ENCODE results near the gene RIMBP2.

DNA sequence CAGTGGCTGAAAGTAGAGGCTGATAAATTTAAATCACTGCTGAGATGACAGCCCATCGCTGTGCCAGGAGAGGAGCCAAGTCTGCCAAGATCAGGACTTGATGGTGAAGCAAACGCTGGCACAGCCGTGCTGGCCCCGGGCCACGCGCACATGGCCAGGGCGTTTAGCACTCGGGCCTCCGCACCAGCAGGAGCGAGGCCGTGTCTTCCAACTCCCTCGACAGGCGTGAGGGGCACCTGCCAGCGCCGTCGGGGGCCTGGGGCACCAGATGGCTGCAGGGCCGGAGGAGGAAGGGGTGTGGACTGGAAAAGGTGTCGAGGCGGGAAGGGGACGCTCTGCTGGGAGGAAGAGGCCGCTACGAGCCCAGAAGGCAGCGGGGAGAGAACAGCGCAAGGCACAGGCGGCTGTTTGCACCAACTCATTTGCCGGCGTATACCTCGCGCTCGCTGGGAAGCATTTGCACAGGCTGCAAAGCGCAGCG, 29.5 kb downstream of the RIMBP2 start:
- TF ChIP-seq EZH2phosphoT487 (IDR thresholded peaks at IDR 0.05; ENCODE audit: low read depth) = no peak
- TF ChIP-seq, protein P1, sequence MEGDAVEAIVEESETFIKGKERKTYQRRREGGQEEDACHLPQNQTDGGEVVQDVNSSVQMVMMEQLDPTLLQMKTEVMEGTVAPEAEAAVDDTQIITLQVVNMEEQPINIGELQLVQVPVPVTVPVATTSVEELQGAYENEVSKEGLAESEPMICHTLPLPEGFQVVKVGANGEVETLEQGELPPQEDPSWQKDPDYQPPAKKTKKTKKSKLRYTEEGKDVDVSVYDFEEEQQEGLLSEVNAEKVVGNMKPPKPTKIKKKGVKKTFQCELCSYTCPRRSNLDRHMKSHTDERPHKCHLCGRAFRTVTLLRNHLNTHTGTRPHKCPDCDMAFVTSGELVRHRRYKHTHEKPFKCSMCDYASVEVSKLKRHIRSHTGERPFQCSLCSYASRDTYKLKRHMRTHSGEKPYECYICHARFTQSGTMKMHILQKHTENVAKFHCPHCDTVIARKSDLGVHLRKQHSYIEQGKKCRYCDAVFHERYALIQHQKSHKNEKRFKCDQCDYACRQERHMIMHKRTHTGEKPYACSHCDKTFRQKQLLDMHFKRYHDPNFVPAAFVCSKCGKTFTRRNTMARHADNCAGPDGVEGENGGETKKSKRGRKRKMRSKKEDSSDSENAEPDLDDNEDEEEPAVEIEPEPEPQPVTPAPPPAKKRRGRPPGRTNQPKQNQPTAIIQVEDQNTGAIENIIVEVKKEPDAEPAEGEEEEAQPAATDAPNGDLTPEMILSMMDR (IDR thresholded peaks at IDR 0.05; ENCODE audit: low read depth, low read length) = no peak

Measured in OCI-LY3 (cell line).